ENCODE data around the gene SLC2A3. TPM values are rescaled to one million over a fixed set of nuclear protein-coding genes. Genes with fewer than 3 reads are reported as not detected.
"Not testable (repeated sequence)": the region's sequence is repeated elsewhere in the genome, so short reads cannot be mapped to it uniquely, and the experiment has no call there.

Gene SLC2A3
- total and polyA plus RNA-seq, 12 donors = 7.2 to 52.4 (median 23.0) TPM

GRCh38 chr12:7937833-7938506 lies 2.0 kb upstream of the SLC2A3 start:
- DNase-seq = no peak
- Histone ChIP-seq H3K4me1 (replicated peaks in 1 of 2) (no peaks in the 10 kb centered on the region), H3K36me3 (replicated peaks in 1 of 2) (no peaks in the 10 kb centered on the region), H3K27me3 (no peaks in the 10 kb centered on the region), H3K9me3 (replicated peaks in 1 of 3) (no peaks in the 10 kb centered on the region), H3K4me3 (no peak overlapping the region), H3K27ac (peak overlapping the region in 2 of 5 donors; percentile 11 to 15)
- intact Hi-C loops (cut with DNase I) = loop anchor here (10.0 kb wide), 1 partner anchor 57 kb away; no protein-coding TSS in a partner anchor
- TF ChIP-seq POLR2A (IDR thresholded peaks at IDR 0.05) (no peak), CTCF (IDR thresholded peaks at IDR 0.05) (peak in 3 of 6 experiments; percentile 31 to 42 (median 33))
- 30 to 35% (median 33%) methylated on average over 4 of the region's 4 CpGs for WGBS, 4 donors

- Histone ChIP-seq H3K4me3 (peak overlapping the region in 3 of 4 donors; percentile 3 to 70 (median 23)), H3K36me3 (replicated peaks in 1 of 2) (peaks cover 0 to 29% of the 10 kb centered on the region in 2 donors), H3K4me1 (replicated peaks in 1 of 2) (no peaks in the 10 kb centered on the region), H3K9me3 (replicated peaks in 1 of 3) (no peaks in the 10 kb centered on the region), H3K27ac (peak overlapping the region in 4 of 5 donors; percentile 7 to 90 (median 62)), H3K27me3 (no peaks in the 10 kb centered on the region)
- WGBS, 4 donors = 44 to 71% (median 57%) methylated on average over 14 to 16 of the region's 16 CpGs
- TF ChIP-seq POLR2A (IDR thresholded peaks at IDR 0.05) = no peak
- no peak for TF ChIP-seq CTCF (IDR thresholded peaks at IDR 0.05)
- DNase-seq = no peak
- intact Hi-C loops (cut with DNase I) = loop anchor here (10.0 kb wide), 1 partner anchor 60 kb away; no protein-coding TSS in a partner anchor
Measured at GRCh38 chr12:7934889-7935492, 996 bp downstream of the SLC2A3 start.

DNA sequence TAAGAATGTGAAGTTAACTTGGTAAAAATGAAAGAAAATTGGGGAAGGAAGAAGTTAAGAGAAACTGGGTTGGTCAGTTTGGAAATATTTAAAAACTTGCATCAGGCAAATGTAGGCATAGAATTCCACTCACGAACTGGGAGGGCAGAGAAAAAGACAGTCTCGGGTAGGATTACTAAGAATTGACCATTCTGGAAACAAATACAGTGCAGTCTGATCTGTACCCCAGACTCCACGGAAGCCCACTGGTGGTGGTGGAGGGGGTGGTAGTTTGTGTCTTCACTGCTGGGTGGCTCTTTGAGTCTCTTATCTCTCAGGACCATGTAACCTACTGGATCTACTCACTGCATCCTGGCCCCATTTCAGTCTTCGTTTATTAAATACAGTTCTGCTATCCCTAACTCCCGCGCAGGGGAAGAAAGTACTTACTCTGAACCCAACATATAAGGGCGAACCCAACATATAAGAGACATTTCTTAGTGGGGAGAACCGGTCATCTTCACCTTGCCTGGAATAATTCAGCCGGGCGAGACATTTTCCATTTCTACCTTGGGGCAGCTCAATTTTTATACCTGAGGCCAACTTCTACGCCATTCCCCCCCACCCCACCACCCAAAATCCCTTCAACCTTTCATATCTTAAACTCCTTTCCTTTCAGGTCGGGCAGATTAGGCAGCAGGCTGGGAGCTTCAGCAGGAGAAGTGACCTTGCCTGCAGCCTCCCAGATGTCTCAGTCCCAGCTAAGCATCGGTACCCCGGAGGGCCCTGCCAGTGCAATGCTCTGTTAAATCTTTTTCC lies 1.7 kb downstream of the SLC2A3 start:
- Histone ChIP-seq H3K4me1 (replicated peaks in 1 of 2) (no peaks in the 10 kb centered on the region), H3K36me3 (replicated peaks in 1 of 2) (peaks cover 0 to 36% of the 10 kb centered on the region in 2 donors), H3K9me3 (replicated peaks in 1 of 3) (no peaks in the 10 kb centered on the region), H3K27ac (peak overlapping the region in 3 of 5 donors; percentile 1 to 84 (median 72)), H3K27me3 (no peaks in the 10 kb centered on the region), H3K4me3 (peak overlapping the region in 1 of 4 donors; percentile 70)
- DNase-seq = no peak
- intact Hi-C loops (cut with DNase I) = loop anchor here (10.0 kb wide), 1 partner anchor 61 kb away; no protein-coding TSS in a partner anchor
- 42 to 57% (median 43%) methylated on average over 14 of the region's 14 CpGs for WGBS, 4 donors
- TF ChIP-seq CTCF (IDR thresholded peaks at IDR 0.05) (no peak), POLR2A (IDR thresholded peaks at IDR 0.05) (no peak)

DNA sequence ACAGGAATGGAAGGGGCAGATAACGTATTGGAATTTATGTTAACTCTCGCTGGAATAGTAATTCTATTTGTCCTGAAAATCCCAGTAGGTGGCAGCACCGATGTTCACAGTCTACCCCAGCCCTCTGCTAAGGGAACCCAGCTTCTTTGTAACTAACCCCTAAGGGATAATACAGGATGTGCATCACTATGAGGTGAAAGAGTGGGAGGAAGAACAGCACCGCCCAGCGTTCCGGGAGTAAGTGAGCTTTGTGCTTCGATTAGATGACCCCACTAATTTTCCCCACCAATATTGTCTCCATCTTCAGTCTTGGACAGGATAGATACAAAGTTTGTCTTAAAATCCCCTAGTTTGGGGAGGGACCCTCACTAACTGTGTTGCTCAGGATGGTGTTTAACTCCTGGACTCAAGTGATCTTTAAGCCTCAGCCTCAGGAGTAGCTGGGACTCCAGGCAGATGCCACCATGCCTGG lies 2.7 kb downstream of the SLC2A3 start:
- intact Hi-C loops (cut with DNase I) = loop anchor here (10.0 kb wide), 1 partner anchor 62 kb away; no protein-coding TSS in a partner anchor
- Histone ChIP-seq H3K9me3 (replicated peaks in 1 of 3) (no peaks in the 10 kb centered on the region), H3K4me1 (replicated peaks in 1 of 2) (no peaks in the 10 kb centered on the region), H3K27me3 (no peaks in the 10 kb centered on the region), H3K27ac (peak overlapping the region in 4 of 5 donors; percentile 1 to 84 (median 64)), H3K4me3 (peak overlapping the region in 1 of 4 donors; percentile 70), H3K36me3 (replicated peaks in 1 of 2) (peaks cover 0 to 43% of the 10 kb centered on the region in 2 donors)
- 2 to 3% (median 2%) methylated on average over 6 to 7 of the region's 7 CpGs for WGBS, 4 donors
- DNase-seq = peak; percentile 59 to 90 (median 71)
- TF ChIP-seq POLR2A (IDR thresholded peaks at IDR 0.05) = no peak
- TF ChIP-seq CTCF (IDR thresholded peaks at IDR 0.05) = peak; percentile 48 to 83 (median 68)

DNA sequence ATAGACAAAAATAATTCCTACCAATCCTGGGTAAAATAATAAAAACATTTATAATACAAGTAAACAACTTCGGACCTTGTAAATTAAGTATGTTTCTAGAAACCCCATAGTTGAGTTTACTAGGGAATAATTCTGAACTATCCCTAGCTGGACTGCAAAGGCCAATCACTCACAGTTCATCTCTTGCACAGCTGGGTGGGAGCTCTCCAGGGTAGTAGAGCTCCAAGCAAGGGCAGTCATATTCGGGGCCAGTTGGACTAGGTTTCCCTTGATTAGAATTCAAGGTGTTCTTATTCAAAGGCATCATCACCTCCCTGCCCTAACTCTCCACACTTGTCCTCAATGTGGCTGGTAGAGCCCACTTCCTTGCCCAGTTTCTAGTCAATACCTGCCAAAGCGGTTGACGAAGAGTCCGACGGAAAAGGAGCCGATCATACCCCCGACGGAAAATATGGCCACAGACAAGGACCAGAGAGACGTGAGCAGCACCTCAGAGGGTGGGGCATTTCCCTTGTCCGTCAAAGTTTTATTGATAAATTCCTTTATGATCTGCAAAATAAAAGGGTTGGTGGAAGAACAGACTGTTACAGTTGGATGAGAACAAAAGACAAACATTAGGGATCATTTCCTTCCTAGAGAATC lies 3.3 kb downstream of the SLC2A3 start:
- not testable (repeated sequence) for DNase-seq; H3K27ac ChIP-seq; H3K4me3 ChIP-seq; H3K9me3 ChIP-seq (replicated peaks in 1 of 3); H3K4me1 ChIP-seq (replicated peaks in 1 of 2); H3K27me3 ChIP-seq
- 54 to 71% (median 64%) methylated on average over 11 of the region's 11 CpGs for WGBS, 4 donors
- peaks cover 0 to 49% of the 10 kb centered on the region in 2 donors for H3K36me3 ChIP-seq (replicated peaks in 1 of 2)
- intact Hi-C loops (cut with DNase I) = loop anchor here (10.0 kb wide), 1 partner anchor 62 kb away; no protein-coding TSS in a partner anchor
